Heart right ventricle (tissue), 16 donors: ENCODE data around the gene PTPRD. TPM values are rescaled to one million over a fixed set of nuclear protein-coding genes. Genes with fewer than 3 reads are reported as not detected.
"Not testable (repeated sequence)": the region's sequence is repeated elsewhere in the genome, so short reads cannot be mapped to it uniquely, and the experiment has no call there.

Experiments used
- ATAC-seq, 8 donors: fragments of 200-7000 bp; cut with Tn5 transposase; one replicate each; pipeline ENCODE4 v1.9.1; 2020; ENCODE audit warnings: mild to moderate bottlenecking in 8 of 8, moderate library complexity in 8 of 8, moderate number of reproducible peaks in 1 of 8
- DNase-seq, 2 donors: peaks; one replicate each; pipeline ENCODE4 v3.0.0-alpha.2; 2020
- H3K27ac ChIP-seq, 10 donors: fragments of 200-600 bp; sonication (generic) in 2 of 10; one replicate each; pipeline versions ENCODE4 v1.5.0 to v1.8.0; 2020 to 2022; ENCODE audit warnings: mild to moderate bottlenecking in 3 of 10
- H3K27me3 ChIP-seq, 7 donors: fragments of 200-600 bp; one replicate each; pipeline ENCODE4 v1.8.0; 2021 to 2022; ENCODE audit warnings: mild to moderate bottlenecking in 2 of 7
- H3K36me3 ChIP-seq, 9 donors: fragments of 200-600 bp; sonication (generic) in 1 of 9; one replicate each; pipeline versions ENCODE4 v1.5.0 to v1.8.0; 2020 to 2022; ENCODE audit warnings: mild to moderate bottlenecking in 2 of 9
- H3K4me1 ChIP-seq, 9 donors: fragments of 200-600 bp; sonication (generic) in 1 of 9; one replicate each; pipeline versions ENCODE4 v1.5.0 to v1.8.0; 2020 to 2022; ENCODE audit warnings: mild to moderate bottlenecking in 4 of 9
- H3K4me3 ChIP-seq, 10 donors: fragments of 200-600 bp; sonication (generic) in 2 of 10; one replicate each; pipeline versions ENCODE4 v1.5.0 to v1.8.0; 2020 to 2022; ENCODE audit warnings: mild to moderate bottlenecking in 7 of 10, moderate library complexity in 2 of 10
- H3K9me3 ChIP-seq, 11 donors: fragments of 200-600 bp in 10 of 11; sonication (generic) in 2 of 11; one replicate each; pipeline versions ENCODE4 v1.5.0 to v1.8.0; 2013 to 2022; ENCODE audit warnings: mild to moderate bottlenecking in 2 of 11, control low read depth in 1 of 11, moderate library complexity in 1 of 11
- CTCF ChIP-seq, 9 donors: fragments of 200-600 bp; sonication (generic) in 2 of 9; IDR thresholded peaks; one replicate each; pipeline versions ENCODE4 v1.5.0 to v1.8.0; 2021 to 2022; ENCODE audit warnings: antibody characterized with exemption in 9 of 9, mild to moderate bottlenecking in 5 of 9, moderate library complexity in 1 of 9
- WGBS, 2 donors: extraction: QIAGEN DNeasy Blood & Tissue Kit; methylation state at CpG; one replicate each; pipeline ENCODE4 v1.1.7; 2013; ENCODE audit warnings: inconsistent platforms in 1 of 2; 5-methylcytosine and 5-hydroxymethylcytosine counted together
- intact Hi-C, 10 donors: fragments of 100-400 bp; cut with DNase I; formaldehyde crosslinking; loops; one replicate each; pipeline versions ENCODE4 v1.11.1 to v1.14.2; 2022
- polyA plus RNA-seq, 2 donors: library from polyadenylated mRNA; stranded (reverse); fragments of 200-250 nt; gene quantifications; one replicate each; pipeline ENCODE4 v1.2.3, GENCODE V29; 2013
- total RNA-seq, 10 donors: library from RNA; stranded (reverse); fragmentation: NEBNext Ultra II Directional in 3 of 10; extraction: Animal tissue kit (Norgen Biotek cat#: 25700) in 3 of 10; gene quantifications; one replicate each; pipeline versions ENCODE4 v1.2.1 to v1.2.4, GENCODE V29; 2021 to 2023
- donor health status: Arrhythmogenic right ventricular cardiomyopathy.
- donor health status: ischemic (EF 13 %, LVEDD 7.1; RV severe dilation, severe dysfunction).
- donor health status: healthy with polysubstance abuse.
- donor health status: DM: no; HTN: yes; CAD: no.
- donor health status: DM: no; HTN: no; CAD: no.
- donor health status: ischemic (EF 25% LVEDD 6.9; RV normal size, moderate dysfunction).
- donor health status: ischemic (EF 25% LVEDD 5.7; RV mildly dilated, moderate dysfunction).
- donor health status: healthy.
- donor health status: DM: yes; HTN: yes; CAD: no.
- donor health status: Ischemic cardiomyopathy.
- donor health status: ischemic (EF 35%, LVEDD 5.7; RV mildly dilated, moderate dysfunction).
- donor health status: nonischemic (EF 11% LVEDD 7.7; RV severe dilation, severe dysfunction).
- donor health status: DM: yes; HTN: yes; CAD: no.
- donor health status: PGD.
- donor health status: ischemic (EF 29% LVEDD 5.4; RV normal size, mild dysfunction).
- donor health status: nonischemic (EF 23%, LVEDD 6.1; RV moderate dilation, normal function).

PTPRD gene
- total and polyA plus RNA-seq, 12 donors: 1.4 to 25.2 (median 13.0) TPM

GRCh38 chr9:10523164-10523563, 89.6 kb downstream of the PTPRD start:
- Histone ChIP-seq H3K36me3 (no peaks in the 10 kb centered on the region), H3K4me3 (no peak overlapping the region), H3K4me1 (no peaks in the 10 kb centered on the region), H3K27me3 (no peaks in the 10 kb centered on the region), H3K27ac (no peak overlapping the region), H3K9me3 (peaks cover 0 to 11% (median 0%) of the 10 kb centered on the region in 11 donors)
- intact Hi-C loops: loop anchor here in 1 of 10 donors (10.0 kb wide), 1 partner anchor 688 kb away; no protein-coding TSS in a partner anchor
- 66 to 80% methylated on average over 5 of the region's 5 CpGs for WGBS, 2 donors
- no peak for TF ChIP-seq CTCF (IDR thresholded peaks at IDR 0.05)
- ATAC-seq (no peak), DNase-seq (no peak)

- Histone ChIP-seq H3K27ac (no peak overlapping the region), H3K36me3 (no peaks in the 10 kb centered on the region), H3K4me1 (no peaks in the 10 kb centered on the region), H3K27me3 (no peaks in the 10 kb centered on the region), H3K4me3 (no peak overlapping the region), H3K9me3 (peaks cover 0 to 24% (median 6%) of the 10 kb centered on the region in 11 donors)
- WGBS, 2 donors: 91 to 93% methylated on average over 3 of the region's 3 CpGs
- intact Hi-C loops: no loop called here
- no peak for TF ChIP-seq CTCF (IDR thresholded peaks at IDR 0.05)
- DNase-seq (no peak), ATAC-seq (no peak)
Observed at GRCh38 chr9:10512144-10512543, 100.7 kb downstream of the PTPRD start.

GRCh38 chr9:10488937-10489336, 123.9 kb downstream of the PTPRD start:
- Histone ChIP-seq H3K27ac (no peak overlapping the region), H3K4me3 (no peak overlapping the region), H3K9me3 (peaks cover 0 to 44% (median 4%) of the 10 kb centered on the region in 11 donors), H3K4me1 (no peaks in the 10 kb centered on the region), H3K27me3 (no peaks in the 10 kb centered on the region), H3K36me3 (no peaks in the 10 kb centered on the region)
- TF ChIP-seq CTCF (IDR thresholded peaks at IDR 0.05): no peak
- ATAC-seq (no peak), DNase-seq (no peak)
- intact Hi-C loops: no loop called here
- WGBS, 2 donors: 79 to 81% methylated on average over 4 of the region's 4 CpGs

- Histone ChIP-seq H3K4me1 (no peaks in the 10 kb centered on the region), H3K27ac (no peak overlapping the region), H3K36me3 (no peaks in the 10 kb centered on the region), H3K4me3 (no peak overlapping the region), H3K9me3 (peaks cover 0 to 61% (median 9%) of the 10 kb centered on the region in 11 donors), H3K27me3 (no peaks in the 10 kb centered on the region)
- DNase-seq: no peak
- ATAC-seq: no peak
- intact Hi-C loops: no loop called here
- TF ChIP-seq CTCF (IDR thresholded peaks at IDR 0.05): no peak
- WGBS, 2 donors: 35 to 39% methylated on average over 3 of the region's 3 CpGs
Observed at GRCh38 chr9:10479172-10479571, 133.6 kb downstream of the PTPRD start.

GRCh38 chr9:10449201-10449617, 163.6 kb downstream of the PTPRD start:
- H3K9me3 ChIP-seq: peaks cover 0 to 25% (median 0%) of the 10 kb centered on the region in 11 donors
- 95 to 96% methylated on average over 28 of the region's 28 CpGs for WGBS, 2 donors
- peak in 1 of 2 donors; percentile 3 for DNase-seq
- ATAC-seq, intact Hi-C loops, H3K27me3 ChIP-seq, H3K4me1 ChIP-seq, H3K36me3 ChIP-seq, H3K4me3 ChIP-seq, H3K27ac ChIP-seq: not testable (repeated sequence)
